HG03066 (cell line): ENCODE measurements around the gene MDM1.

Experiments
- ATAC-seq: cut with Tn5 transposase; IDR thresholded peaks from one replicate; pipeline ENCODE4 v1.9.1; 2021; ENCODE audit warnings: low read depth; ENCODE audit not compliant: unreplicated experiment

MDM1 gene

DNA sequence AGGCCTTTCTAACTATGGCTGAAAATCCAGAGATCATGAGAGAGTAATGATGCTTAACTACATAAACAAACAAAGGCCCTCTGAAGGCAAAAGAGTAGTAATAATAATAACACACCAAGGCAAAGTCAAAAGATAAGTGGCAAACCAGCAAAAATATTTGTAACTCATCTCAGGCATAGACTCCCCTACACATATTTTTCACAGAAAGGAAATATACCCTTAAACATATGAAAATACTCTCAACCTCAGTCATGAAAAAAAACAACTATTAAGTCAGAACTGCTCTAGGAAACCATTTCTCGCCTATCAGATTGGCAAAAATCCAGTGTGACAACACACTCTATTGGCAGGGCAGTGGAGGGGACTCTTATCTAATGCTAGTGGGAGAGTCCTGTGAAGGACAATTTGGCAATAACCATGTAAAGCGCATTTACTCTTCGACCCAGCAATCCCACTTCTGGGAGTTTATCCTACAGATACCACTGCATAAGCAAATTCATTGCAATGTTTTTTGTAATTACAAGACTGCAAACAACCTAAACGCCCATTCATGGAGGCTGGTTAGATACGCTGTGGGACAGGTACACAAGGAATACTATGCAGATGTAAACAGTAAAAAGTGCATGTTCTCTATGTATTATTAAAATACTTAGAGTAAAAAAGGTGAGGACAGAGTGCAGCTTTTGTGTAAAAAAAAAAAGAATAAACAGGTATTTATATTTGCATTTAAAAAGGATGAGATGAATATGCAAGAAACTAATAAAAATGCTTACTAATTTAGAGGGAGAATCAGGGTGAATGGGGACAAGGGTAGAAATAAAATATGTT is 52.7 kb downstream of the MDM1 start:
- ATAC-seq, result no peak

DNA sequence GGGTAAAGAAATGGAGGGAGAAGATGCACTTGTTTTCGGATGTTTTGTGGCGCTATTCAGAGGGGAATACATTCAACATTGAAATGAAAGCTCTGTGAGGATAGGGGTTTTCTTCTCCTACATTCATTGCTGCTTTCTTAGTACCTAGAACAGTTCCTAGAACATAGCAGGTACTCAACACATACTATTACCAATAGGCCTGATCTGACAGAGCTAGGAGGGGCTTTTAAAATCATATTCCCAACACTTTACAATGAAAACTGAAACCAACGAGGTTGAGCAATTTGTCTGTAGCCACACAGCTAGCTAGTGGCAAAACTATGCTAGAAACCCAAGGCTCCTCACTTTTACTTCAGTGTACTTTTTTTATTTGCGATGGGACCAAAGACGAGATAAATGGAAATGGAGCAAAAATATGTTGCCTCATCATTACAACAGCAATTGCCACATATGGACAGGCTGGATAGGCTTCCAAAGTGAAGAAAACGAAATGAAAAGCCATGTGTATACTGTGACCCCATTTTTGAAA is 55.7 kb downstream of the MDM1 start:
- no peak for ATAC-seq

DNA sequence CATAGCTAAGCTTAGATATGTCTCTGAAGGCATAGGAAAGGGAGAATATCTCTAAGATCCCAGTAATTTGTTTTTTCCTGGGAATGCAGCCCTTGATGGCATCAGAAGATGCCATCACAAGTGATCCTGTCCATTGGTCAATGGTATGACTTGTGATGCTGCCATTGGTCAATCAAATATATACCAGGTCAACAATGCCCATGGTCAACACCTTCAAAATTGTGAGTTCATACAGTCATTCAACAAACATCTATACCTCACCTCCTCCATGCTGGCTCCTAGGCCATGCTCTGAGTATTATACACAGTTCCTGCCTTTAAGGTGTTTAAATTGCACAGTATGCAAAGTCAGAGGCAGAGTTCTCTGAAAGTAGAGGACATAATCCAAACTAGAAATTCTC is 59.4 kb downstream of the MDM1 start:
- no peak for ATAC-seq

DNA sequence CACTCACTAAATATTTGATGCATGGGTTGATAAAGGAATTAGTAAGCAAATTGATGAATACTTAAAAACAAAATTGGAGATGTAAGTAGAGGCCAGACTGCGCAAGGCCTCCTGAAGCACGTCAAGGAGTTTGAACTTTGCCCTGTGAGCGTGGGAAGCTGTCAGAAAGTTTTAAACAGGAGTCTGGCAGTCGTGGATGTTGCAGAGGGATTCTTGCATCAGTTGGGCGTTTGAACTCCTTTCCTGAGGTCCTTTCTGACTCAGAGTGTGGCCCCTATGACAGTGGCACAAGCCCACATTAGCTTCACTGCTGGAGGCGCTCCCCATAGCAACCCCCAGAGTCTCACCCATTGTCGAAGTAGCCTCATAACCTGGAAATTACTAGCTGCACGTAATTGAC is 60.8 kb downstream of the MDM1 start:
- no peak for ATAC-seq

DNA sequence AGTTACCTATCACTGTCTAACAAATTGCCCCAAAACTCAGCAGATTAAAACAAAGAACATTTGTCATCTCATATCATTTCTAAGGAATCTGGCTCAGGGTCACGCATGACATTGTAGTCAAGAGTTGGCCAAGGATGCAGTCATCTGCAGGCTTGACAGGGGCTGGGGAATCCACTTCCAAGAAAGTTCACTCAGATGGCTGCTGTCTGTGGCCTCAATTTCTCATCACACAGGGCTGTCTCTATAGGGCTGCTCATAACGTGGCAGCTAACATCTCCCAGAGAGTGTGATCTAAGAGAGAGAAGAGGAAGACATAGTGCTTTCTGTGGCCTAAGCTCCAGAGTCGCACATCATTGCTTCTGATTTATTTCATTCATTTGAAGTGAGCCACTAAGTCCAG is 61.8 kb downstream of the MDM1 start:
- ATAC-seq, result no peak

DNA sequence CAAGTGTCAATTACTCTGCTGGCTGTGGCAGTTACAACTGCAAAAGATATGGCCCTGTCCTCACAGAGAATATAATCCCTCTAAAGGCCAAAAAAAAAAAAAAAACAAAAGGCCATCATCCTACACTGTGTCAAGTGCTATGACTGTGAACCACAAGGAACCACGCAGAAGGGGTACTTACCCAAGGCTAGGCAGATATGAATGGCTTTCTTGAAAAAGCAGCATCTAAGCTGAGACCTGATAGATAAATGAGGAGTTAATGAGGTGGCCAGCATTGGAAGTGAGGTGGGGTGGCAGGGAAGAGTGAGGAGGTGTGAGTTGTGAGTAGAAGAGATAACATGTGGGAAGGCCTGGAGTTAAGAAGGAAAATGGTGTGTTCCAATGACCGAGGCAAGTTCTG is 62.4 kb downstream of the MDM1 start:
- no peak for ATAC-seq

DNA sequence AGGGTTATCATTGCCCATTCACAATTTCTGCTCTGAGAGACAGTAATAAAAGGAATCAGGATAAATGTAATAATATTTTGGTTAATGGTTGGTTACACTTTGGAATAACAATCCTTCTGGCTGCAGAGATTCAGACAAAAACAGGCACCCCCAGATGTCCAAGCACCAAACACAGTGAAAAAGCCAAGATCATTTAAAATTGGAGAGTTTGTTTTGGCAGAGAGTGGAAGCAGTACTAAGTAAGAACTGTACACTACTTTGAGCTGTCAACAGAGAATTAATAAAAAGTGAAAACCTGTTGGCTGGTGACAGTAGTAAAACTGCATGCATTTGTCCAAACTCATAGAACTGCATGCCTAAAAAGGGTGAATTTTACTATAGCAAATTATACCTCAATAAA is 63.2 kb downstream of the MDM1 start:
- ATAC-seq, result no peak

DNA sequence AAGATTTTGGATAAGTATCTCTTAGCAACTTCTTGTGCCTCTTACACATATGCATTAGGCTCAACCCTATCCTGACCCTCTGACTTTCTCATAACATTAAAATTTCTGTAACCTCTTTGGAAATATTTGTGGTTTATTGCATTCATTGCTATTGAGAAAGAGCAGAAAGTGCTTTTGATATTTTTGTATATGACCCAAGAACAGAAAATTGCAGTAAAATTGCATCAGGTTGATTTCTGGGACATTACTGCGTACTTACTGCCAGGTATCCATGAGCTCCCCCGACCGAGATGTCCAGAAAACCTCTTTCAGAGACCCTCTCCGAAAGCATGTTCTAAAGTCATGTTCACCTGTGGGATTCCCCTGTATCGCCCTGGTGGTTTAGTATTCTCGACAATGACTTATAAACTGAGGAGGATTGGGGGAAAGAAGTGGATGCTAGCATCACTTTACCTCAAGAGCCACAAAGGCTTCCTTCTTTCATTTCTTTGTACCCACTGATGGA is 64.2 kb downstream of the MDM1 start:
- no peak for ATAC-seq

DNA sequence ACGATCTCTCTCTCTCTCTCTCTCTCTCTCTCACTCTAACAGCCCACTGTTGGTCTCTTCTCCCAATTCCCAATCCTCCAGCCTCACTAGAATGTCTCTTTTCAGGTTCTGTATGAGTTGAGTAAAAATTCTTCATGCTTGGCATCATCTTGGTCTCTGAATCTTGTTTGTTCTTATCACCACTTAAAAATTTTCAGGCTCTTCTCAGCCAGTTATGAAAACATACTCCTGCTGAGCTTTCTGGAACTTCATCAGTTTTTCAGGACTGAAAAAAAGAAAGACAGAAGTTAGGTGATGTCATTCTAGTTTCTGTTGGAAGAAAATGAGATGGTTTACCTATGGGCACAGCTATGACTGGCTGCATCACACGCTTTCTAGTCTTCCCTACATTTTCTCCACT is 67.3 kb downstream of the MDM1 start:
- no peak for ATAC-seq

DNA sequence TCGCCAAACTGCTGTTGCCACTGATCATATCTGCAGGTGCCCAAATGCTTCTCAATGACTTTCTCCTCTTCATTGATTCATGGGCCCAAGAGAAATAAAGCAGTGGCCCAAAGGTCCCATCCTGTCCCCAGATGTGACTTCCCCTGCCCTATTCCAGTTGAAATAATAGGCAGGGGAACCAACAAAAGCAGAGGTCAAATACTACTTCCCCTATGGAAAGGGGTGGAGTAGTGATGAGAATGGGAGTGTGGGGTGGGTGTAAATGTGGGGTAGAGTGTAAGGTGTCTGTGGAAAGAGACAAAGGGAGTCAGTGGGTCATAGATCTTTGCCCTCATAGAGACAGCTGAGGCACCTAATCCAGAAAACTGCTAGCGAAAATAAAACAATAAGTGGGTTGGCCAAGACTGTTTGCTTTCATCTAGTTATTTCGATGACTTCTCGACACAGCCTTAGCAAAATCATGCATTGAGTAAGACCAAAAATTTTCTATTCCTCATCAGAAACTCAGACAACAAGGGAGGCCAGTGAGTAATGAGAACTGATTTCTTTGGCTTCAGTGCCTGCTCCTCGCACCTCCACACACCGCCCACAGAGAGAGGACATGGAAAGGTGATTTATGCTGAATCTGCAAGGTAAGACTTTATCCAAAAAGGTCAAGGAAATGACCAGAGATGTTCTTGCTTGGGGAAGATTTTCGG is 67.9 kb downstream of the MDM1 start:
- no peak for ATAC-seq

DNA sequence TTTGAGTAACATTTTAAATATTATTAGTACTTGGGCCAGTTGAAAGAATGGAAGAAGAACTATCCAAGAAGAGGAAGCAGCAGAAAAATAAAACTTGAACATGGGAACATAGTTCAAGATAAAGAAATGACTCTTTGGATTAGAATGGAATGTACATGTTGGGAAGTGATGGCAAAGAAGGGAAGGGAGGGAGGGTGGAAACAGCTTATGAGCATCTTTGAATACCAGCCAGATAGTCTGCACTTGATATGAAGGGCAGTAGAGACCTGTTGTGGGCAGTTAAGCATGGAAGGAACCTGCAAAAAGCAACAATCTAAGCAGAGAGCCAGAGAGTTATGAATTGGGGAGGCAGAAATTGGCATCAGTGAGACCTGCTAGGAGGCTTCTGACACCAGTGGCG is 68.8 kb downstream of the MDM1 start:
- no peak for ATAC-seq

DNA sequence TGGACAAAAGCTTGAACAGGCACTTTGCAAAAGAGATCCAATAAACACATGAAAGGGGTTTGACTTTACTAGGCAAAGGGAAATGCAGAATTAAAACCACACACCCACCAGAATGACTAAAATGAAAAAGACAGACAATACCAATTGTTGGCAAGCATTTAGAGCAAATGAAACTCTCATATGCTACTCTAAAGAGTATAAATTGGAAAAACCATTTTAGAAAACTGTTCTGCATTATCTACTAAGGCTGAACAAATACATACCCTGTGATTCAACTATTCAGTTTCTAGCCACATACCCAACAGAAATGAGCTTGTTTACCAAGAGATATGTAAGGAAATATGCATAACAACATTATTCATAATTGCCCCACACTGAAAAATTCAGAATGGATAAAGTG is 70.3 kb downstream of the MDM1 start:
- ATAC-seq, result no peak

DNA sequence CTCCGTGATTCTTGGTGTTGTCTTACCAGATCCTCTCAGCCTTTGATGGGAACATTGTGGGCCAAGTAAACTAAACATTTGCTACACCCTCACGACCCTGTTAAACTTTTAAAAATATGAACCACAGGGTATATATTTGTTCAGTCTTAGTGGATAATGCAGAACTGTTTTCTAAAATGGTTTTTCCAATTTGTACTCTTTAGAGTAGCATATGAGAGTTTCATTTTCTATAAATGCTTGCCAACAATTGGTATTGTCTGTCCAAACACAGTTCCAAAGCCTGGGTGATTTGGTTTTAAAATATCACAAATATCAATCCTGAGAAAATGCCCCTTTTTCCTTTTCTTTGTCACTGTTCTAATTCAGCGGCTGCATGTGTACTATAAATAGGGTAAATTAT is 72.0 kb downstream of the MDM1 start:
- no peak for ATAC-seq

DNA sequence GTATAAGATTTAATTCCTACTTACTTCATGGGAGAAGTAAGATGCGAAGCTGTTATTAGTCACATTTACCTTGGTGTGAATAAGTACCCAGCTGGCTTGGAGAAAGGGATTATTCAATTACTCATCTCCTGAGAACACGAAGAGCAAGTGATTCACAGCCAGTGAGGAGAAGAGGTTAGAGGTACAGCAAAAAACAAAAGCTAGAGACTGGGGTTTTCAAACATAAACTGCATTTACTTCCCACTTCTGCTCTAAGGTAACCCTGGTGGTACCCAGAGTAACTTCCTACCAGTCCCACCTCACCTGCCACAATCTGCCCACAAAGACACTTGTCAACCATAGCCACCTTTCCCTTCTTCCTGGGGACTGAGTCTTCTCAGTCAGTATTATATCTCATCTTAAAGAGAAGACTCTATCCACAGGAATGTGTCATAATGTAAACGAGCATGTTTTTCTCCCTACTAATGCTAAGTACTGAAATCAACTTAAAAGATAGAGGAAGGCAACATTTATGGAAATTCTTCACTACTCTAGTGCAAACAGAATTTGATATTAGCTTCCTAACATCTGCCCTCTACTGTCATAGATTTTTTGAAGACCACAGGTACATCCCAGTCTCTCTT is 72.7 kb downstream of the MDM1 start:
- ATAC-seq, result no peak

DNA sequence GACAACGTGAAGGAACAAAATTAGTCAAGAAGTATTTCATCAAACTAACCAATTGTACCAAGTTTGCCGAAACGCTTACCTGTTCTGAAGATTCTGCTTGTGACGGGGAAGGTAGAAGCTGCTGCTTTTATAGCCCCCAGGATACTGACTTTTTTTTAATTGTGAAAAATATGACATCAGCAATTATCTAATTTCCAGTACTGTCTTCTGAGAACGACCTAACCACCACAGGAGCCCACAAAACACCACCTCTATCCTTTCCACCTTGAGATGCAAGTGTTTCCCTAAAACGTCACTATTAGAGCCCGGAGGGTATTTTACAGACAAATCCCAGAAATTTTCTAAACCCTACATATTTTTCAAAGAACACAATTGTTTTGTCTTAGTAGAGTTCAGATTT is 78.7 kb downstream of the MDM1 start, which contains the start of gene IL22:
IL22 (minus strand) TSS at position 101 of the 400 bp plus-strand sequence. CDS start 156 bp downstream, outside the sequence.
- ATAC-seq, result no peak

DNA sequence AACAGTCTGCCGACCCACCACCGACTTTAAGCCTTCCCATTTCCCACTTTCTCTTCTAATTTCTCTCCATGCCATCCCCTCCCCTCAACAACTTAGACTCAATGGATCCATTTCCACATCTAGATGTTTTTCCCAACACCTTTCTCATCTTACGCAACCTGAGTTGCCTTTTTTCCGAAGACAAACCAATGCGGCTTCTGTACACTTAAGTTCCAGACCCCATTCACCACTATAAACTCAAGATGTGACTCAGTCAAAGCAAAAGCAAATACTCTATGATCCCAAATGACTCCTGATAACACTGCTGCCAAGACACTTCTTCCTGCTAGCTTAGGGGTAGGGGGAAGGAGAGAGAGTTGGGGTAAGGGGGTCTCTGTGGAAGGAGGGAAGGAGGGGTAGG is 80.1 kb downstream of the MDM1 start:
- no peak for ATAC-seq

DNA sequence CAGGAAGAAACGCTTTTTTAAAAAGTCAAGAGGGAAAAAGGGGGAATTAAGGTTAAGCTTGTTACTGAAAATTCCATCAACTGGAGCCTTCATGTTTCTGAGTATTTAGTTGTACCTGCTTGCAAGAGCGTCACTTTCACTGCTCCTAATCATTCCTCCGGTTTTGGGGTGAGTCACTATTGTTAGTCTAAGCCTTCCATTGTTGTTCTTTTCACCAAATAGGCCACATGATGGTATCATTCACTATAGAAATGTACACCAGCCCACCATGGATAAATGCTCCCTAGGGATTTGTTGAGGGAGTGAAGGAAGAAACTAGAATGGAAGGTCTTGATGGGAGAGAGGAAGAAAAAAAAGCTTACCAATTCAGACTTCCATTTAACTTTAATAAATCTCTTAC is 81.7 kb downstream of the MDM1 start:
- ATAC-seq, result no peak

DNA sequence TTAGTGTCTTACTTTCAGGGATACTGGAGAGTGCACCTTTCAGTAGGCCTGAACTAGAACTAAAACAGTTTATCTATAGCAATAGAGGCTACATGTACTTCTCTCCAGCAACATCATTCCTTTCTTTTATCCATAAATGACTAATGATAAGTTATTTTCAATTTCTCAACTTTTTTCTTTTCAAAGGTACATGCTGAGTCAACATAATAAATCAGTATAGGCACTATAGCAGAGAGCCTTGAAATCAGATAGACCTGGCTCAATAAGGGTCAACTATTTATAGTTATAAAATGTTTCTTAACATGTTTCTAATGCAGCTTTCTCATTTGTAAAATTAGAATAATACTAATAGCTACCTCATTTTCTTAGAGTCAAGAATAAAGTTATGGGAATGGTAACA is 84.4 kb downstream of the MDM1 start:
- ATAC-seq, result no peak

DNA sequence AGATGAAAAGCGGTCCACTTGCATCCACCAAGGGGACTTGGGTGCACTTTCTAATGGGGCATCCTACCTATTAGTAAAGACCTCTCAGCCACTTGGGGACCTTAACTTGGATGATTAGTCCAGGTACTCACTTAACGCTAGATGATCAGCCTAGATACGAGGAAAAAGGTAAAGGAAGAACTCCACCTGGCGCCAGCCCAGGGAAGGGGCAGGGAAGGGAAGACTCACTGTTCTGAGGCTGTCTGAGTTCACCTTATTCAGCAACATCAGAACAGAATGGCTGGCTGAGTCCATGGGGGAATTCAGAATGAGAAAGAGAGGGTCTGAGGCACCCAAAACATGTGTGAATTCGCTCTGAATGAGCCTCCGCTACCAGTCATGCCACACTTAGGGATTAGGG is 85.8 kb downstream of the MDM1 start:
- no peak for ATAC-seq

DNA sequence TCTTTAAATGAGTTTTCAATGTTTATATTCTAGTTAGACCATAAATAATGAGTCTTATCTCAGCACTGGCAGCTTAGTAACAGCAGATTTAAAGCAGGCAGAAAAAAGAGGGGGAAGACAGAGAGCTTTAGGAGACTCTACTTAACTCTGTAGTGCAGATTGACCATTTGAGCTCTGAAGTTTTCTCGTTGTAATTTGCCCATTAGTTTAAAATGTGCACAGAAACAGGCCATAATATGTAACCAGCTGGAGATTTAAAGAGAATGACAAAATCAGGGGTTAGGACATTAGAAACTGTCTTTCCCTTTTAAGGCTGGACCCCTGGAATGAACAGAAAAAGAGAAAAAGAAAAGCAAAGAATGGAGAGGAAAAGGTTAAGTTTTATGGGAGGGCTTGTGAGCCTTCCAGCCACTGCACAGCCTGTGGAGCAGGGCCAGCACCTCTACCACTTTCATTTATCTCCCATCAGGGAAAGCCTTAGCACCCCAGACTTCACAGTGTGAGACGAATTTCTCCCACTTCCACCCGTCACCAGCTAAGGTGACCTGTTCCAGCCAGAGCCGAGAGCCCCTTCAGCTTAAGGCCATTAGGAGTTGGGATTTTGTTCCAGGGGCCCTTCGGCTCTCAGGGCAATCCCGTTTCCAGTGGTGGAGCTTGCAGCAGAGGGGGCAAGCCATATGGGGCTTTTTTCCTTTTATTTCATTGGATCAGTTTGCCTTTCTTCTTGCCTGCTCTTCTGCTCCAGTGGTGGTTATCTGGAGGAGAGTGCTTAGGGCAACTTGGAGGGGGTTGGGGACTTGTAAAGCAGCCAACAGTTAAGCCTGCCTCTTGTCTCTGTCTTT is 86.8 kb downstream of the MDM1 start:
- ATAC-seq, result no peak
